Amniotic epithelial cell (primary cell): ENCODE data around the gene F5.

ENCODE experiments used
- DNase-seq: peaks from one replicate; pipeline ENCODE4 v3.0.0-alpha.2; 2010; ENCODE audit warnings: low read depth

Gene F5

DNA sequence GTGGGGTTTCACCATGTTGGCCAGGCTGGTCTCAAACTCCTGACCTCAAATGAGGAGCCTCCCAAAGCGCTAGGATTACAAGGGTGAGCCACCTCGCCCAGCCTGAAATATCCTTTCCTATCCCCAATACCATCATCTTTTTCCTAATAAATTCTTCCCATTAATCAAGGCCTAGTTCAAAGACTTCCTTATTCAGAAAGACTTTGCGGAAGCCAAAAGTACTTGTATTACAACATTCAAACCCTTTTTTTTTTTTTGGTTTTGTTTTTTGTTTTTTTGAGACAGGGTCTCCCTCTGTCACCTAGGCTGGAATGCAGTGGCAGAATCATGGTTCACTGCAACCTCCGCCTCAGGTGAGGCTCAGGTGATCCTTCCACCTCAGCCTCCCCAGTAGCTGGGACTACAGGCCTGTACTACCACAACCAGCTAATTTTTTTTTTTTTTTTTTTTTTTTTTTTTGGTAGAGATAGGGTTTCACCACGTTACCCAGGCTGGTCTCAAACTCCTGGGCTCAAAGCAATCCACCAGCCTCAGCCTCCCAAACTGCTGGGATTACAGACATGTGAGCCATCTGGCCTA lies 108.1 kb downstream of the F5 start:
- DNase-seq: no peak

DNA sequence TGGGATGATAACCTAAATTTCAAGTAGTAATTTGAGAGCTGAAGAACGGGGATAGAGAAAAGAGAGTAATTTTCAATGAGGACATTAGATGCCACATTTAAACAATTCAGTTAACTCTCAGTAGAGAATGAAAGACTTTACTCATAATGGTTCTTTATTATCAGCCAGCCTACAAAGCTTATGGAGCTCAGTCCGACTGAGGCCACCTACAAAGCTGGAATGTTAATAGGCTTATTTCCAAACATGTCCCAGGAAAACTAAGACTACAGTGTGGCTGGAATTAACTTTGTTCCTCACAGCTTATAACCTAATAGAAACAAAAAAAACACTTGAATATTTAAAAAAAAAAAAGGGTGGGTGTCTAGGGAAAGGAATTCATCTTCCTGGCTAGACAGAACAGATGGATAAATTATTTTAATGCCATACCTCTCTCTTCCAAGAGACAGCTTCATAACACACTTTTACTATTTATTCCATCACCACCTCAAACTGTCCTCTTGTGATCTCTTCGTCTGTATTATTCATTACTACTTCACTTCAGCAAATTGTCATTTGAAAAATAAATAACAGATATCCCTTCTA lies 110.4 kb downstream of the F5 start:
- DNase-seq: no peak

DNA sequence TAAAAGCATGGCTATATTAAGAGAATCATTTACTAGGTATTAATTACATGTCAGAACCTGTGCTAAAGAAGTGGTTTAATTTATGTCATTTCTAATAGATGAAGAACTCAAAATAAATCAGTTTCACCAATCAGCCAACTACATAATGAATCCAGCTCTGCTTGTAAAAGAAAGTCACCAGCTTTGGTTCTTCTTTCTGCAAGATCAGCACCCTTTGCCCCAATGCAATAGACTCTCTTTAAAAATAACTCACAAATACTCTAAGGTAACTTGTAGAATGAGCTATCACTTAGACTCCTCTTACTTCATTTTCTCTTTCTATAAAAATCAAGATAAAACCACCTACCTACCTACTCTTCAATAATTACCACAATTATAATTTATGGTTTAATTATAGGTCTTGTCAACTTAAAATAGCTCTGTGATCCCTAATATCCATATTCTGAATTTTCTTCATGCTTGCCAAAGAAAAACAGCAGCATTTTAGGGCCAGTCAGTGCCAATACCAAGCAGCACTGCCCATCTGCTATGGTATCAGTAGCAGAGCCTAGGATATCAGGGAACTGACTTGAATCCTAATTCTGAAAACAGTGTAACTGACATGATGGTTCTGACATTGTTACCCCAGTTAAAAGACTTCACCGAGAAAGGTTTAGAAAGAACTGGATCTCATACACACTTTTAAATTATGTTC lies 111.8 kb downstream of the F5 start:
- DNase-seq: no peak

DNA sequence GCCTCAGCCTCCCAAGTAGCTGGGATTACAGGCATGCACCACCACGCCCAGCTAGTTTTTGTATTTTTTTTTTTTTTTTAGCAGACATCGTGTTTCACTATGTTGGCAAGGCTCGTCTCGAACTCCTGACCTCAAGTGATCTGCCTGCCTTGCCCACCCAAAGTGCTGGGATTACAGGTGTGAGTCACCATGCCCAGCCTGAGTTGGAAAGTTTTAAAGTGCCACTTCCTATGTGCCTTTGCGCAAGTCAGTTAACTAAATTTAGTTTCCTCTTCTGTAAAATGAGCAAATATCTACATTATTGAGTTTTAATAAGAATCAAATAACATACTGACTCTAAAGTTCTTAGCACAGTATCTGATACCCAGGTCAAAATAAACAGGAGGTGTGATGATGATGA lies 112.9 kb downstream of the F5 start:
- no peak for DNase-seq

DNA sequence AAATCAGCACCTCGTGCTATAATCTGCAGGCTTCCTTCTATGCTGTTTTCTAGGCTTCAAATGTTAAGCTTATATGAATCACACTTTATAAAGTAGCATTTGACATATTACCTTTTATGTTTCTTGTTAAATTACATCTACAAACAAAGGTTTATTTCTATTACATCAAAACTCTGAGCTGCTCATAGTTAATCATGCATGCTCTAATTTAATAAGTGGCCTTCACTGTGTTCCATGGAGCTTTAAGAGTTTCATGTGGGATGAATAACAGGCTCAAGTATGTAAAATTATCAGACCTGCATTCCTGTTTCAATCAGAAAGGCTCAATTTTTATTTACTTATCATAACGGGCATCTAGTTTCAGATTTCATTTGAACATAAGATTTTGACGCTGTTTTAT lies 113.5 kb downstream of the F5 start:
- DNase-seq: peak; percentile 47

DNA sequence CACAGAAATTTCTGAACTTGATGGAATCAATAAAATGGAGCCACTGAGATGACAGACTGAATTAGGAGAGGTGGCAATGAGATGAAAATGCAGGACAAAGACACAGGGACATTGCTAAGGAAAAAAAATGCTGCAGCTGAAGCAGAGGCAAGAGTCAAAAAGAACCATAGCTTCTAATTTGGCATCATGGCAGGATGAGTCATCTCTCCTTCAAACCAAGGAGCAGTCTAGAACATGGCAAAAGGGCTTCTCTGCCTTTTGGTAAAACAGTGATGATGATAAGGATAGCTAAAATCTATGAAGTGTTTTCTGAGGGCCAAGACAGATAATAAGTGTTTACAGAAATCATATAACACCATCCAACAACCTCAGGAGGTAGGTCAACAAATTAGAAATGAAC lies 117.3 kb downstream of the F5 start:
- no peak for DNase-seq

DNA sequence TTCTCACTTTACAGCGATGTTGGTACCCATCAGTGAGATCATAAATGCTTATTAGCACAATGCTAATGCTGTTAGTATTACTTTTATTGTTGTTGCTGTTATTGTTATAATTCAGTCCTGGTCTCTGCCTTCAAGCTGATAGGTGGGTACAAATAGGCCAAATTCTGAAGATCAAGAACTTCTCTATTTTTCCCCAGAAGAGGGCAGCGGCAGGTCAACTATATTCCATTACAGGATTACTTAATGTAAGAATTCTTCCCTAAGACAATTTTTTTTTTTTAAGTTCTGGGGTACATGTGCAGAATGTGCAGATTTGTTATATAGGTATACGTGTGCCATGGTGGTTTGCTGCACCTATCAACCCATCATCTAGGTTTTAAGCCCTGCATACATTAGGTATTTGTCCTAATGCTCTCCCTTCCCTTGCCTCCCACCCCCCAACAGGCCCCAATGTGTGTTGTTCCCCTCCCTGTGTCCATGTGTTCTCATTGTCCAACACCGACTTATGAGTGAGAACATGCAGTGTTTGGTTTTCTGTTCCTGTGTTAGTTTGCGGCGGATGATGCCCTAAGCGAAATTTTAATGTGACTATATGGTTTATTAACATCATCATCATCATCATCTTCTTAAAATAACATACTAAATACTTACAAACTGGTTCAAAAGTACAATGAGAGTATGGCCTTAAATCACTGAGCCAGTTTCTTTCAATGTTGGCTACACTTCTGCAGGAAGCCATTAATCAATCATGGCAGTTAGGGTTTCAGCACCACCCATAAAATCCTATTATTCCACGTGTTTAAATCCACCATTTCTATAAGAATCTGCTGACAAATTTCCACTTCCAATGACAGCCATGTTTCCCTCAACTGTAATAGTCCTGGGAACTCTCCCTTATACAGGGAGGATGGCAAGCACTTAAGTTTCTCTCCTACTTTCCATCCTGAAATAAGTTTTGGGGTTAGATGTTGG lies 119.7 kb downstream of the F5 start:
- peak; percentile 57 for DNase-seq

DNA sequence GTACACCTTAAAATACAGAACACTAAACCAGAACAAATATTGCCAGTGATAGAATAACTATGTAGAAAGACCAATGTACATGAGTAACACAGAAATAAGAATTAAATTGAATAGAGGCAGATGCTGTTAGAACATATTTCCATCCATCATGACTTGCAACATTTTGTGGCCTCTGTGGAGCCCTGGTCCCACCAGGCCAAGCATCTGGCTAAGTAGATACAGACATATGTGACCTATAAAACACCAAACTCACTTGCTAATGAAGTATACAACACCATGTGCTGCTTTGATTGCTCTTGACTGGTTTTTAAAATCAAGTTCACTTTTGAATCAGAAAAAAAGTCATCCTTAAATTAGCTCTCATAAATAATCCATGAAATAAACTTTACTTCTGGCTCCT lies 121.0 kb downstream of the F5 start:
- no peak for DNase-seq
